HEK293 (cell line): Measurements from ENCODE around the gene TLDC2.

Experiments
- CTCF ChIA-PET: fragments of 350-600 bp; formaldehyde crosslinking; extraction: SDS; loops from one replicate; lab custom pipeline; 2021; ENCODE audit warnings: antibody characterized with exemption; lab: Yijun Ruan, JAX
- POLR2A ChIA-PET: fragments of 300-600 bp; formaldehyde crosslinking; extraction: SDS; loops from one replicate; lab custom pipeline; 2020; ENCODE audit warnings: antibody characterized with exemption, inconsistent platforms; lab: Yijun Ruan, JAX
- H3K27ac ChIP-seq: fragments of 200-500 bp; sonication (Bioruptor generic); 2 replicates; pipeline ENCODE4 v1.5.1; 2014; ENCODE audit warnings: low read depth, low read length, control low read depth, inconsistent platforms; ENCODE audit errors: extremely low read depth
- H3K36me3 ChIP-seq, 2 experiments: fragments of 200-500 bp in 1 of 2; sonication (Bioruptor generic) in 1 of 2; 1 replicate in 1 of 2; 2 replicates in 1 of 2; pipeline ENCODE4 v1.5.1; 2014 to 2017; ENCODE audit warnings: inconsistent platforms in 2 of 2, low read length in 2 of 2; ENCODE audit not compliant: control insufficient read depth in 2 of 2, insufficient read depth in 1 of 2
- H3K4me1 ChIP-seq: fragments of 200-500 bp; sonication (Bioruptor generic); 2 replicates; pipeline ENCODE4 v1.5.1; 2014; ENCODE audit warnings: mild to moderate bottlenecking, low read length, inconsistent platforms; ENCODE audit not compliant: control insufficient read depth, insufficient read depth
- H3K4me3 ChIP-seq: 2 replicates; pipeline ENCODE4 v1.5.1; 2011; ENCODE audit warnings: low read depth, mild to moderate bottlenecking, control low read depth, low read length, moderate library complexity
- H3K9me3 ChIP-seq: fragments of 200-500 bp; sonication (Bioruptor generic); 2 replicates; pipeline ENCODE4 v1.5.1; 2014; ENCODE audit warnings: low read depth, low read length, inconsistent platforms; ENCODE audit not compliant: control insufficient read depth, insufficient read depth
- BCL11B ChIP-seq: fragments of 450-650 bp; formaldehyde crosslinking; IDR thresholded peaks from 2 replicates; pipeline ENCODE4 v1.5.1; 2016; ENCODE audit warnings: low read depth, missing biosample characterization, missing genetic modification characterization
- ELK4 ChIP-seq: IDR thresholded peaks from 2 replicates; pipeline ENCODE4 v1.6.1; 2011; ENCODE audit warnings: mild to moderate bottlenecking, low read depth, low read length, borderline replicate concordance
- GFI1B ChIP-seq: fragments of 450-650 bp; formaldehyde crosslinking; IDR thresholded peaks from 2 replicates; pipeline ENCODE4 v1.5.1; 2016; ENCODE audit warnings: missing biosample characterization, missing genetic modification characterization
- GLIS1 ChIP-seq: fragments of 450-650 bp; formaldehyde crosslinking; IDR thresholded peaks from 2 replicates; pipeline ENCODE4 v1.5.1; 2016; ENCODE audit warnings: missing biosample characterization, missing genetic modification characterization
- IKZF3 ChIP-seq: fragments of 450-650 bp; IDR thresholded peaks from 2 replicates; pipeline ENCODE4 v1.5.0; 2018; ENCODE audit warnings: missing biosample characterization, mild to moderate bottlenecking, missing genetic modification characterization, moderate library complexity
- KLF17 ChIP-seq: fragments of 450-650 bp; formaldehyde crosslinking; IDR thresholded peaks from 2 replicates; pipeline ENCODE4 v1.5.1; 2016; ENCODE audit warnings: missing biosample characterization, missing genetic modification characterization
- PRDM4 ChIP-seq: fragments of 450-650 bp; formaldehyde crosslinking; IDR thresholded peaks from 2 replicates; pipeline ENCODE4 v1.5.1; 2017; ENCODE audit warnings: missing biosample characterization, missing genetic modification characterization
- SCRT1 ChIP-seq: fragments of 450-650 bp; formaldehyde crosslinking; IDR thresholded peaks from 2 replicates; pipeline ENCODE4 v1.5.1; 2016; ENCODE audit warnings: missing biosample characterization, missing genetic modification characterization, borderline replicate concordance
- ZBTB21 ChIP-seq: fragments of 450-650 bp; formaldehyde crosslinking; IDR thresholded peaks from 2 replicates; pipeline ENCODE4 v1.5.1; 2017; ENCODE audit warnings: missing biosample characterization, missing genetic modification characterization
- ZNF155 ChIP-seq: fragments of 450-650 bp; formaldehyde crosslinking; IDR thresholded peaks from 2 replicates; pipeline ENCODE4 v1.5.1; 2016; ENCODE audit warnings: missing biosample characterization, missing genetic modification characterization
- ZNF214 ChIP-seq: fragments of 450-650 bp; formaldehyde crosslinking; IDR thresholded peaks from 2 replicates; pipeline ENCODE4 v1.5.1; 2017; ENCODE audit warnings: missing biosample characterization, mild to moderate bottlenecking, missing genetic modification characterization, borderline replicate concordance
- ZNF24 ChIP-seq: fragments of 450-650 bp; formaldehyde crosslinking; IDR thresholded peaks from 2 replicates; pipeline ENCODE4 v1.5.1; 2016; ENCODE audit warnings: missing biosample characterization, missing genetic modification characterization
- ZNF280C ChIP-seq: fragments of 450-650 bp; formaldehyde crosslinking; IDR thresholded peaks from 2 replicates; pipeline ENCODE4 v1.5.1; 2016; ENCODE audit warnings: missing biosample characterization, missing genetic modification characterization
- ZNF48 ChIP-seq: fragments of 450-650 bp; formaldehyde crosslinking; IDR thresholded peaks from 2 replicates; pipeline ENCODE4 v1.5.1; 2016; ENCODE audit warnings: missing biosample characterization, missing genetic modification characterization
- ZNF549 ChIP-seq: fragments of 450-650 bp; IDR thresholded peaks from 2 replicates; pipeline ENCODE4 v1.5.1; 2018; ENCODE audit warnings: missing biosample characterization, missing genetic modification characterization, mild to moderate bottlenecking, inconsistent platforms, moderate library complexity
- ZSCAN18 ChIP-seq: fragments of 450-650 bp; formaldehyde crosslinking; IDR thresholded peaks from 2 replicates; pipeline ENCODE4 v1.5.1; 2016; ENCODE audit warnings: missing biosample characterization, missing genetic modification characterization
- ZSCAN23 ChIP-seq: fragments of 450-650 bp; formaldehyde crosslinking; IDR thresholded peaks from 2 replicates; pipeline ENCODE4 v1.5.1; 2016; ENCODE audit warnings: missing biosample characterization, missing genetic modification characterization

The TLDC2 gene

GRCh38 chr20:36848078-36848660 is 27.8 kb upstream of the TLDC2 start (continued):
- TF ChIP-seq ZNF549 (tag by site-specific recombination), result no peak
- 0 out of 2 replicates have a peak, but pooled peaks have one; percentile 11 for TF ChIP-seq IKZF3 (tag by site-specific recombination)
- no peak for TF ChIP-seq PRDM4
- TF ChIP-seq, all 188 proteins: peak for 3

GRCh38 chr20:36848677-36849076 is 27.3 kb upstream of the TLDC2 start:
- no peak overlapping the region for H3K4me3 ChIP-seq
- H3K4me1 ChIP-seq, result no peaks in the 10 kb centered on the region
- H3K9me3 ChIP-seq, result no peaks in the 10 kb centered on the region
- no peak for TF ChIP-seq ZBTB21 (tag by site-specific recombination)
- CTCF ChIA-PET, result interaction anchor here (1.0 to 1.2 kb wide), 3 partner anchors 15 to 40 kb away, joined by 4 to 5 read pairs (median 5); a partner anchor contains a TSS
- no peak overlapping the region for H3K27ac ChIP-seq
- peaks cover 0 to 7% of the 10 kb centered on the region in 2 experiments; a peak in 2 of 3 replicates for H3K36me3 ChIP-seq
- POLR2A ChIA-PET, result interaction anchor here (2.4 kb wide), 1 partner anchor 8 kb away, joined by 7 read pairs; no protein-coding TSS in a partner anchor

GRCh38 chr20:36849333-36850065 is 26.4 kb upstream of the TLDC2 start:
- H3K36me3 ChIP-seq, result peaks cover 0 to 7% of the 10 kb centered on the region in 2 experiments; a peak in 2 of 3 replicates
- H3K4me3 ChIP-seq, result no peak overlapping the region
- TF ChIP-seq ELK4, result no peak
- TF ChIP-seq ZNF280C (tag by site-specific recombination), result no peak
- no peak for TF ChIP-seq KLF17 (tag by site-specific recombination)
- no peak for TF ChIP-seq ZNF214 (tag by site-specific recombination)
- TF ChIP-seq SCRT1, result no peak
- TF ChIP-seq ZNF48 (tag by site-specific recombination), result no peak
- TF ChIP-seq ZNF155 (tag by site-specific recombination), result no peak
- TF ChIP-seq BCL11B (tag by site-specific recombination), result no peak
- TF ChIP-seq ZNF24, result no peak
- TF ChIP-seq ZSCAN18 (tag by site-specific recombination), result no peak
- TF ChIP-seq GFI1B (tag by site-specific recombination), result no peak
- TF ChIP-seq ZSCAN23, result no peak
- TF ChIP-seq GLIS1, result no peak
- TF ChIP-seq, all 188 proteins: peak for 0
- ChIA-PET POLR2A (interaction anchor here (0.9 to 2.4 kb wide), 2 partner anchors 7 to 14 kb away, joined by 5 to 7 read pairs; no protein-coding TSS in a partner anchor), CTCF (interaction anchor here (1.1 kb wide), 1 partner anchor 14 kb away, joined by 5 read pairs; no protein-coding TSS in a partner anchor)
- Histone ChIP-seq H3K27ac (no peak overlapping the region), H3K9me3 (no peaks in the 10 kb centered on the region), H3K4me1 (no peaks in the 10 kb centered on the region)
